Stimulated activated CD4-positive, alpha-beta T cell treated with anti-CD3 and anti-CD28 coated beads, Interleukin-15, amount 100 ng/mL, for 24 hours (primary cell): ENCODE results near the gene PPIL6.
"Not testable (repeated sequence)": the region's sequence is repeated elsewhere in the genome, so short reads cannot be mapped to it uniquely, and the experiment has no call there.

ENCODE experiments used
- DNase-seq: peaks from one replicate; pipeline ENCODE4 v3.0.0-alpha.2; 2020

PPIL6 gene

GRCh38 chr6:109466212-109466923, 25.9 kb upstream of the PPIL6 start:
- DNase-seq: no peak

- no peak for DNase-seq
Measured at GRCh38 chr6:109465772-109466171, 25.3 kb upstream of the PPIL6 start.

GRCh38 chr6:109461733-109462526, 21.5 kb upstream of the PPIL6 start:
- no peak for DNase-seq

GRCh38 chr6:109461205-109461604, 20.8 kb upstream of the PPIL6 start:
- not testable (repeated sequence) for DNase-seq

- no peak for DNase-seq
Measured at GRCh38 chr6:109460161-109460829, 19.9 kb upstream of the PPIL6 start.

- DNase-seq: peak; percentile 50
Measured at GRCh38 chr6:109458774-109459531, 18.5 kb upstream of the PPIL6 start.

GRCh38 chr6:109457562-109457996, 17.2 kb upstream of the PPIL6 start:
- DNase-seq: no peak

- DNase-seq: no peak
Measured at GRCh38 chr6:109456710-109457561, 16.5 kb upstream of the PPIL6 start.

GRCh38 chr6:109456111-109456583, 15.7 kb upstream of the PPIL6 start:
- DNase-seq: no peak

- DNase-seq: peak; percentile 74
Measured at GRCh38 chr6:109455437-109456110, 15.1 kb upstream of the PPIL6 start, which contains the start of gene MICAL1. MICAL1 (minus strand) TSS chr6:109455772; CDS start chr6:109454196, 1,576 bp downstream.

GRCh38 chr6:109454496-109455436, 14.3 kb upstream of the PPIL6 start:
- peak; percentile 69 for DNase-seq

GRCh38 chr6:109453594-109454495, 13.4 kb upstream of the PPIL6 start:
- DNase-seq: no peak

GRCh38 chr6:109453156-109453555, 12.7 kb upstream of the PPIL6 start:
- no peak for DNase-seq

GRCh38 chr6:109452181-109452580, 11.8 kb upstream of the PPIL6 start:
- no peak for DNase-seq

- no peak for DNase-seq
Measured at GRCh38 chr6:109451376-109451775, 10.9 kb upstream of the PPIL6 start.

GRCh38 chr6:109450801-109451200, 10.4 kb upstream of the PPIL6 start:
- DNase-seq: no peak

GRCh38 chr6:109449795-109450673, 9.6 kb upstream of the PPIL6 start:
- DNase-seq: no peak
